ENCODE measurements around the gene PLCG2.
A peak's percentile ranks its signal among the peaks of the same experiment; 100 is the strongest.

The PLCG2 gene

DNA sequence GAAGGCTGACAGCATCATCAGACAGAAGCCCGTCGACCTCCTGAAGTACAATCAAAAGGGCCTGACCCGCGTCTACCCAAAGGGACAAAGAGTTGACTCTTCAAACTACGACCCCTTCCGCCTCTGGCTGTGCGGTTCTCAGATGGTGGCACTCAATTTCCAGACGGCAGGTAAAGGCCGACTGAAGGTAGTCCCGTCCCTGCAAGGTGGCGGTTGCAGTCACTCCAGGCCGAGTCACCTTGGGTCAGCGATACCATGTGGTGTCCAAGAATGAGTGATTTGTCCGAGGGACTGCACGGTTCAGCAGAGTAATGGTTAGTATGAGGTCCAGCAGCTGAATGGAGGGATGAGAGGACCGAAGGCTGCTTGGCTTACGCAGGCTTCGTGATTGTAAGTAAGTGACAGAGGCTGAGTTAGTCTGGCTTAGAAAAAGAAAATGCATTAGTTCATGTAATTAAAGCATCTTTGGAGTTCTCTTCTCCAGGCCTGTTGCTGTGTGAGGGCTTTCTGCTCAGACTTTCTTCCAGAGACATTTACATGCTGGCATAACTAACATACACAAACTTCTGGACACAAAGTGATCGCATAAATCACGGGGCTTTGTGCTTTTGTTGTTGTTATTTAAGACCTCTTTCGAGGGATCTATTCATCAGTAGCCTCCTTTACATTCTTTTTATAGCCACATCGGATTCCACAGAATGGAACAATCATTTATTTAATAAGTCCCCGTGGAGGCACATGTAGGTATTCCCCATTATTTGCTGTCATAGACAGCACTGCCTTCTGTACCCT is 157.3 kb downstream of the PLCG2 start:
- no peak overlapping the region for H3K4me3 ChIP-seq (replicated peaks; ENCODE audit: low read depth, low read length)
- no peak for DNase-seq (ENCODE audit: extremely low read depth, low read depth)
- TF ChIP-seq, protein P1, sequence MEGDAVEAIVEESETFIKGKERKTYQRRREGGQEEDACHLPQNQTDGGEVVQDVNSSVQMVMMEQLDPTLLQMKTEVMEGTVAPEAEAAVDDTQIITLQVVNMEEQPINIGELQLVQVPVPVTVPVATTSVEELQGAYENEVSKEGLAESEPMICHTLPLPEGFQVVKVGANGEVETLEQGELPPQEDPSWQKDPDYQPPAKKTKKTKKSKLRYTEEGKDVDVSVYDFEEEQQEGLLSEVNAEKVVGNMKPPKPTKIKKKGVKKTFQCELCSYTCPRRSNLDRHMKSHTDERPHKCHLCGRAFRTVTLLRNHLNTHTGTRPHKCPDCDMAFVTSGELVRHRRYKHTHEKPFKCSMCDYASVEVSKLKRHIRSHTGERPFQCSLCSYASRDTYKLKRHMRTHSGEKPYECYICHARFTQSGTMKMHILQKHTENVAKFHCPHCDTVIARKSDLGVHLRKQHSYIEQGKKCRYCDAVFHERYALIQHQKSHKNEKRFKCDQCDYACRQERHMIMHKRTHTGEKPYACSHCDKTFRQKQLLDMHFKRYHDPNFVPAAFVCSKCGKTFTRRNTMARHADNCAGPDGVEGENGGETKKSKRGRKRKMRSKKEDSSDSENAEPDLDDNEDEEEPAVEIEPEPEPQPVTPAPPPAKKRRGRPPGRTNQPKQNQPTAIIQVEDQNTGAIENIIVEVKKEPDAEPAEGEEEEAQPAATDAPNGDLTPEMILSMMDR (IDR thresholded peaks at IDR 0.05; ENCODE audit: low read depth, low read length, missing control alignments), result no peak

DNA sequence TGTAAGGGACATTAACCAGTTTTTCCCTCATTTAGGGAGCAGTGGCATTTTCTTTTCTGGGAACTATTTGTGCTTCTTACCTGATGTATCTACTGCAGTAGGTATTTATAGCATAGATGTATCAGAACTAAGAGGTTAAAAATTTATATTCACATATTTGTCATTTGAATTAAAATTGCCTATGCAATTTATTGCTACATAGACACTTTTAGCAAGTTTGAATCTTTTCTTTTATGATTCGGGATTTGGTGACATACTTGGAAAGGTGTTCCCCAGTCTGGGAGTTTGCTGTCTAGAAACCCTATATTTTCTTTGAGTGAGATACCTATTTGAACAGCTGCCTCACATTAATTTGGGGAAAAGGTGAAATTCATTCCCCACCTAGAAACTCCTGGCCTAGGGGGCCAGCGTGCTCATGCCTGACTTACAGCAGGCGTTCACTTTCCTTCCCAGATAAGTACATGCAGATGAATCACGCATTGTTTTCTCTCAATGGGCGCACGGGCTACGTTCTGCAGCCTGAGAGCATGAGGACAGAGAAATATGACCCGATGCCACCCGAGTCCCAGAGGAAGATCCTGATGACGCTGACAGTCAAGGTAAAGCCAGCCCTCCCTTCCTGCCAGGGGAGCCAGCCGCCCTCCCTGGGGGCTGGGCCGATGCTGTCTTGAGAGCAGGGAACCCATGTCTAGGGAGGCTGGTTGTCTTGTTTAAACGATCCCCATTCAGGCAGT is 158.4 kb downstream of the PLCG2 start:
- TF ChIP-seq, protein P1 (IDR thresholded peaks at IDR 0.05; ENCODE audit: low read depth, low read length, missing control alignments), result no peak
- no peak overlapping the region for H3K4me3 ChIP-seq (replicated peaks; ENCODE audit: low read depth, low read length)
- DNase-seq (ENCODE audit: extremely low read depth, low read depth), result no peak

DNA sequence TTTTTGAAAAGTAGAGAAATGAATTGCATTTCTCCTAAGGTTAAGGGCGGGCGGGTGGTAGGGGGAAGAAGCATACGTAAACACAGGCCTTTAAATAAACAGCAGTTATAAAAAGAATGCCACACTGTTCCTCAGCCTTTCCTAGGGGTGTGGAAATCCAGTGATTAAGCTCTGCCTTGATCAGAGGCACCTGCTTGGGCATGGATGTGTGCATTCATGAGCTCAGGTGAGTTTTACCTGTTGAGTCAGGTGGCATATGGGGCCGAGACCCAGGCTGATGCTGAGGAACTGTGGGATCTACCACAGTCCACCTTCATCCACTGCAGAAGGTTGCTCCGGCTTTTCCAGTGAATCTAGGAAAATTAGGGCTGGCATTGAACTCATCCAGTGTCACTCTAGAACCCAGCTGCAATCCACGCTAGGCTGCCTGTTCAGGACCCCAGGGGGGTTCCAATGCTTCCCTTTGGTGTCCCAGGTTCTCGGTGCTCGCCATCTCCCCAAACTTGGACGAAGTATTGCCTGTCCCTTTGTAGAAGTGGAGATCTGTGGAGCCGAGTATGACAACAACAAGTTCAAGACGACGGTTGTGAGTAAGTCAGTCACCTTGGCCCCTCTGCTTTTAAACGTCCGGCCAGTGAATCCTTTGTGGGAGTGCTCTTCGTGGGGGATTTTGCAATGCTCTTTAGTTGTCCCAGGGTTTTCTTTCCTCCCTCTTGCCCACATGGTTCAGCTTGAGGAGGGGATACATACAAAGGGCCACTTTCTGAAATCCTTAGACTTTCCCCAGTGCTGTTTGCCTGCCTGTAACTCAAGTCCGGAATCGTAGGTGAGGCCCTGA is 159.5 kb downstream of the PLCG2 start:
- TF ChIP-seq, protein P1 (IDR thresholded peaks at IDR 0.05; ENCODE audit: low read depth, low read length, missing control alignments), result no peak
- DNase-seq (ENCODE audit: extremely low read depth, low read depth), result no peak

DNA sequence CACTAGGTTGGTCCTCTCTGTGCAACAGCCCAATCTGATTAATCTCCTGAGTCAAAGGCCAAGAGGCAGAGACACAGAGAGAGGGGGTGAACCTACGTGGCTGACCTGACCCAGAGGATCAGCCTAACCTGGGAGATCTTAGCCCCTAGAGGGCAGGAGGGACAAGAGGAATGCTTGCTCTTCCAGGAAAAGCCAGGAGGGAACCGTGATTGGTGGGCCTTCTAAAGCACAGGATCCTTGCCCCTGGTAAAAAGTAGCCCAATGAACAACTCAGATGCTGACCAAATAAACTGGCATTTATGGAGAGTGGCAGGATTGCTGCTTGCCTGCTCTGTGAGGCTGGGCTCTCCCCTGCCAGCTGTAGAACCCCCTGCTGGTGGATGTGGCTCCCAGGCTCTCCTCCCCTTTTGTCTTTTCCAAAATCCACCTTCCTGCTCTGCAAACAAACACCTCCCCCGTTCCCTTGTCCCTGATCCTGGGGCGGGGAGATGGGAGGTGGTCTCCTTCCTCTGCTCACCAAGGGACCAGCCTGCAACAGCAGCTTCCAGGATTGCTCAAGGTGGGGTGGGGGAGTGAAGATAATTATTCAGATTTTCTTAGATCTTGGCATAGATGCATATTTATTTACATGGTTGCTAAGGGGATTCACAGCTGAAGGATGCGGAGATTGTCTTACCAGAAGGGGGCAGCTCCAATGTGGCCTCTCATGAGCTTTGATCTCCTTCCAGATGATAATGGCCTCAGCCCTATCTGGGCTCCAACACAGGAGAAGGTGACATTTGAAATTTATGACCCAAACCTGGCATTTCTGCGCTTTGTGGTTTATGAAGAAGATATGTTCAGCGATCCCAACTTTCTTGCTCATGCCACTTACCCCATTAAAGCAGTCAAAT is 160.3 kb downstream of the PLCG2 start:
- DNase-seq (ENCODE audit: extremely low read depth, low read depth), result no peak
- no peak overlapping the region for H3K4me3 ChIP-seq (replicated peaks; ENCODE audit: low read depth, low read length)
- TF ChIP-seq, protein P1 (IDR thresholded peaks at IDR 0.05; ENCODE audit: low read depth, low read length, missing control alignments), result no peak

More for the DNA sequence above, 159.5 kb downstream of the PLCG2 start:
- no peak overlapping the region for H3K4me3 ChIP-seq (replicated peaks; ENCODE audit: low read depth, low read length)

DNA sequence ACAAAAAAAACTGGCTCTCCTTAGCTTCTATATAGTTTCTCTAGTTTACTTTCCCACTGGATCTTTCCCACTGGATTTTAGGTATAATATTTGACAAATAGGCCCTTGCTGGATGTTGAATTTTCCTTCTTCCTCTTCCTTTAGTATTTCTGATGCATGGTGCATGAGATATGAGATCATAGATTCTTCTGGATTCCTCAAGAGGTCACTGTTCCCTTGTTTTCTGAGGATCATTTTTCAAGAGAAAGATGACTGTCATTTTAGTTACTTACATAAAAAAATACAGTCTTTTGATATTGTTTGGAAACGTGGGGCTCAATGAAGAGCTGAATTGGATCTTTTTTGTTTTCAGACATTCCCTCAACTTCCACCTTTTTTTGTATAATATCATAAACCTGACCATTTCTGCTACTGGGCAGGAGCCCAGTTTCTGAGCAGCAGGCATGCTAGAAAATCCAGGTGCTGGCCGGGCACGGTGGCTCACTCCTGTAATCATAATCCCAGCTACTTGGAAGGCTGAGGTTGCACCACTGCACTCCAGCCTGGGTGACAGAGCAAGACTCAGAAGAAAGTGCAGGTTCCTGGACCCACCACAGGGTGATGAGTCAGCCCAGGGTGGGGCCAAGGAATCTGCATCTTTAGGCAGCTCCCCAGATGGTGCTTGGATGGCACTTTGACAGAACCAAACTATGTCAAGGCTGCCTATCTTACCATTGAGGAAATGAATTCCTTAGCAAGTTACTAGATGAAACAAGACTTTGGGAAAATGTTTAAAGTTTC is 161.9 kb downstream of the PLCG2 start:
- TF ChIP-seq, protein P1 (IDR thresholded peaks at IDR 0.05; ENCODE audit: low read depth, low read length, missing control alignments), result peak; percentile 22
- no peak overlapping the region for H3K4me3 ChIP-seq (replicated peaks; ENCODE audit: low read depth, low read length)
- no peak for DNase-seq (ENCODE audit: extremely low read depth, low read depth)

Measured in HFF-Myc (cell line).